ENCODE measurements around the gene ZNF638. TPM values are rescaled to one million over a fixed set of nuclear protein-coding genes. Genes with fewer than 3 reads are reported as not detected.

The ZNF638 gene
- total and polyA plus RNA-seq, 2 of the 8 experiments (the other 6 are each of a cell fraction or from before 2014, with no cell fraction given): 45.3 to 143 TPM

DNA sequence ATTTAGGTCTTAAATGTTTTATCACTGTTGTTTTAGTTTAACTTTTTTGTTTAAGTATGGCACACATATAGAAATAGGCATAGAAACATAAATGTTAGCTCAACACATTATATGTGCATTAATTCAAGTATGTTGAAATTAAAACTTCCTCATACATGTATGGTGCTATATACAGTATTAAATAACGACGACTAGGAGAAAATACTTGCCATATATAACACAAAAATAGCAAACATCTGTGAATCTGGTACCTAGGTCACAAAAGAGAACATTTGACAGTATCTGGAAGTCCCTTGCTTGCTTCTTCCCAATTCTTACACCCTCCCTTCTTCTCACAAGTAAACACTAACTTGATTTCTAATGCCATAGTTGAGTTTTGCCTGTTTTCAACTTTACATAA, 38.4 kb downstream of the ZNF638 start:
- H2BK15ac ChIP-seq (ENCODE audit: low read length): no peak overlapping the region
- H4K8ac ChIP-seq (ENCODE audit: extremely low read depth, insufficient read depth, low read length): no peak overlapping the region
- H2AK5ac ChIP-seq (ENCODE audit: low read depth, low read length): no peak overlapping the region
- ChIA-PET POLR2A (ENCODE audit: partially characterized antibody) (interaction anchor here (0.7 kb wide), 1 partner anchor 13 kb away, joined by 3 read pairs; no protein-coding TSS in a partner anchor), CTCF (ENCODE audit: partially characterized antibody) (no interaction called here)
- 97% methylated on average over 2 of the region's 2 CpGs; no CpG with 5 or more reads in 1 of the 2 experiments for WGBS, 2 experiments (ENCODE audit: extremely low coverage in 1 of 2, insufficient coverage in 1 of 2, insufficient read length in 1 of 2, insufficient replicate concordance in 2 of 2, low coverage in 1 of 2, low lambda C conversion rate in 2 of 2, missing lambda C conversion rate in 1 of 2)
- no peaks in the 10 kb centered on the region for H3K27me3 ChIP-seq (replicated peaks in 1 of 4; ENCODE audit: control insufficient read depth in 3 of 4, extremely low read depth in 1 of 4, insufficient read depth in 3 of 4, low read length in 3 of 4)
- peaks cover 3% of the 10 kb centered on the region for H3K79me1 ChIP-seq (ENCODE audit: low read depth, low read length)
- TF ChIP-seq FOSL1 (IDR thresholded peaks at IDR 0.05; ENCODE audit: insufficient read depth, low read depth, low read length): no peak
- no peak for TF ChIP-seq RFX5 (IDR thresholded peaks at IDR 0.05; ENCODE audit: borderline replicate concordance, low read depth, low read length)
- no peak for TF ChIP-seq POU5F1 (IDR thresholded peaks at IDR 0.05; ENCODE audit: low read depth, low read length)
- no peak for TF ChIP-seq BACH1 (IDR thresholded peaks at IDR 0.05; ENCODE audit: low read length)
- no peak for TF ChIP-seq POLR2AphosphoS5 (IDR thresholded peaks at IDR 0.05; ENCODE audit: low read depth, low read length)
- TF ChIP-seq CREB1 (IDR thresholded peaks at IDR 0.05): no peak
- no peak for TF ChIP-seq RXRA (IDR thresholded peaks at IDR 0.05; ENCODE audit: insufficient read depth, low read depth, low read length)
- TF ChIP-seq CTBP2 (IDR thresholded peaks at IDR 0.05; ENCODE audit: borderline replicate concordance, insufficient read depth, insufficient read length, low read length): no peak
- TF ChIP-seq TAF7 (optimal IDR thresholded peaks at IDR 0.05; ENCODE audit: borderline replicate concordance, low read depth, low read length): no peak
- no peak for TF ChIP-seq ASH2L (IDR thresholded peaks at IDR 0.05; ENCODE audit: low read length)
- no peak for TF ChIP-seq SIRT6 (IDR thresholded peaks at IDR 0.05; ENCODE audit: low read length)
- DNase-seq (ENCODE audit: low read depth in 1 of 2, low spot score in 2 of 2): no peak
- H3K36me3 ChIP-seq (ENCODE audit: control insufficient read depth in 2 of 4, insufficient read depth in 4 of 4, low read length in 3 of 4): peaks cover 7 to 85% (median 37%) of the 10 kb centered on the region in 4 experiments
- no peak overlapping the region for H2BK120ac ChIP-seq (replicated peaks; ENCODE audit: low read depth, low read length)
- no peak for FAIRE-seq
- no peak overlapping the region for H3K56ac ChIP-seq (replicated peaks; ENCODE audit: insufficient read length, low read depth, low read length)
- H3K23me2 ChIP-seq (ENCODE audit: low read depth, low read length): no peaks in the 10 kb centered on the region
- no peak overlapping the region for H2BK5ac ChIP-seq (ENCODE audit: low read depth, low read length)
- no peak overlapping the region for H2BK12ac ChIP-seq (ENCODE audit: low read depth, low read length)
- H2BK20ac ChIP-seq (ENCODE audit: low read length): no peak overlapping the region
- no peak overlapping the region for H4K91ac ChIP-seq (replicated peaks; ENCODE audit: insufficient read length, low read length)
- no peak overlapping the region for H2AFZ ChIP-seq (ENCODE audit: low read length)
- no peak overlapping the region for H3K27ac ChIP-seq (ENCODE audit: low read depth, low read length)
- H3K18ac ChIP-seq (ENCODE audit: extremely low read depth, low read length): no peak overlapping the region
- no peak overlapping the region for H3K4ac ChIP-seq (replicated peaks; ENCODE audit: insufficient read length, low read depth, low read length)
- no peaks in the 10 kb centered on the region for H3K4me1 ChIP-seq (replicated peaks in 1 of 4; ENCODE audit: control insufficient read depth in 3 of 4, insufficient read depth in 4 of 4, low read length in 3 of 4)
- H3K23ac ChIP-seq (ENCODE audit: insufficient read length): no peak overlapping the region
- H3K4me2 ChIP-seq (ENCODE audit: insufficient read depth in 1 of 2, low read depth in 2 of 2, low read length in 2 of 2): no peak overlapping the region
- no peak overlapping the region for H3K14ac ChIP-seq (ENCODE audit: insufficient read length)
- peaks cover 4 to 7% of the 10 kb centered on the region in 2 experiments for H4K20me1 ChIP-seq (replicated peaks in 1 of 2; ENCODE audit: control insufficient read depth in 1 of 2, insufficient read depth in 2 of 2, low read length in 2 of 2)
- no peak overlapping the region for H3K4me3 ChIP-seq (ENCODE audit: extremely low read depth in 1 of 4, insufficient read depth in 2 of 4, low read depth in 3 of 4, low read length in 4 of 4)
- no peak overlapping the region for H4K5ac ChIP-seq (ENCODE audit: insufficient read length, low read depth, low read length)
- H3K9ac ChIP-seq (replicated peaks in 1 of 4; ENCODE audit: extremely low read depth in 1 of 4, low read depth in 3 of 4, low read length in 3 of 4): no peak overlapping the region
- no peaks in the 10 kb centered on the region for H3K9me3 ChIP-seq (ENCODE audit: insufficient read depth in 2 of 2, low read depth in 1 of 2, low read length in 1 of 2)
- 0 out of 4 replicates have a peak, but pooled peaks cover 0 to 9% of the 10 kb centered on the region in 2 experiments for H3K79me2 ChIP-seq (ENCODE audit: control insufficient read depth in 1 of 2, insufficient read depth in 2 of 2, low read length in 2 of 2)

Data from H1 (cell line).